ENCODE measurements around the gene MAPK9.

- TF ChIP-seq, protein P1, sequence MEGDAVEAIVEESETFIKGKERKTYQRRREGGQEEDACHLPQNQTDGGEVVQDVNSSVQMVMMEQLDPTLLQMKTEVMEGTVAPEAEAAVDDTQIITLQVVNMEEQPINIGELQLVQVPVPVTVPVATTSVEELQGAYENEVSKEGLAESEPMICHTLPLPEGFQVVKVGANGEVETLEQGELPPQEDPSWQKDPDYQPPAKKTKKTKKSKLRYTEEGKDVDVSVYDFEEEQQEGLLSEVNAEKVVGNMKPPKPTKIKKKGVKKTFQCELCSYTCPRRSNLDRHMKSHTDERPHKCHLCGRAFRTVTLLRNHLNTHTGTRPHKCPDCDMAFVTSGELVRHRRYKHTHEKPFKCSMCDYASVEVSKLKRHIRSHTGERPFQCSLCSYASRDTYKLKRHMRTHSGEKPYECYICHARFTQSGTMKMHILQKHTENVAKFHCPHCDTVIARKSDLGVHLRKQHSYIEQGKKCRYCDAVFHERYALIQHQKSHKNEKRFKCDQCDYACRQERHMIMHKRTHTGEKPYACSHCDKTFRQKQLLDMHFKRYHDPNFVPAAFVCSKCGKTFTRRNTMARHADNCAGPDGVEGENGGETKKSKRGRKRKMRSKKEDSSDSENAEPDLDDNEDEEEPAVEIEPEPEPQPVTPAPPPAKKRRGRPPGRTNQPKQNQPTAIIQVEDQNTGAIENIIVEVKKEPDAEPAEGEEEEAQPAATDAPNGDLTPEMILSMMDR (IDR thresholded peaks at IDR 0.05), result no peak
- TF ChIP-seq POLR2A (IDR thresholded peaks at IDR 0.05), result no peak
Observed at GRCh38 chr5:180334751-180335613, 43.1 kb upstream of the MAPK9 start.

Measured in thyroid gland (tissue), 4 donors.